Subcutaneous abdominal adipose tissue (tissue), 5 donors: ENCODE measurements around the gene TINAGL1.

ENCODE experiments used
- H3K27ac ChIP-seq: one replicate; pipeline ENCODE4 v1.7.0; 2013; ENCODE audit warnings: low read depth, mild to moderate bottlenecking, inconsistent platforms, low read length, moderate library complexity
- H3K27me3 ChIP-seq, 5 donors: one replicate each; pipeline ENCODE4 v1.7.0; 2013; ENCODE audit warnings: low read length in 5 of 5, inconsistent platforms in 1 of 5; ENCODE audit not compliant: control insufficient read depth in 5 of 5, insufficient read depth in 4 of 5
- H3K36me3 ChIP-seq, 5 donors: one replicate each; pipeline ENCODE4 v1.7.0; 2013; ENCODE audit warnings: low read length in 5 of 5; ENCODE audit not compliant: control insufficient read depth in 5 of 5, insufficient read depth in 5 of 5
- H3K4me1 ChIP-seq, 5 donors: one replicate each; pipeline ENCODE4 v1.7.0; 2013; ENCODE audit warnings: low read length in 5 of 5, mild to moderate bottlenecking in 3 of 5, moderate library complexity in 1 of 5; ENCODE audit not compliant: control insufficient read depth in 5 of 5, insufficient read depth in 5 of 5
- H3K4me3 ChIP-seq, 5 donors: one replicate each; pipeline ENCODE4 v1.7.0; 2013; ENCODE audit warnings: low read length in 5 of 5, low read depth in 1 of 5
- H3K9ac ChIP-seq, 5 donors: one replicate each; pipeline ENCODE4 v1.7.0; 2013; ENCODE audit warnings: low read length in 5 of 5, mild to moderate bottlenecking in 4 of 5, moderate library complexity in 3 of 5
- H3K9me3 ChIP-seq, 5 donors: one replicate each; pipeline ENCODE4 v1.7.0; 2013; ENCODE audit warnings: low read length in 5 of 5; ENCODE audit not compliant: control insufficient read depth in 5 of 5
- donor health status: healthy.
- donor health status: healthy.
- donor health status: healthy.
- donor health status: healthy.
- donor health status: healthy.

The TINAGL1 gene, protein sequence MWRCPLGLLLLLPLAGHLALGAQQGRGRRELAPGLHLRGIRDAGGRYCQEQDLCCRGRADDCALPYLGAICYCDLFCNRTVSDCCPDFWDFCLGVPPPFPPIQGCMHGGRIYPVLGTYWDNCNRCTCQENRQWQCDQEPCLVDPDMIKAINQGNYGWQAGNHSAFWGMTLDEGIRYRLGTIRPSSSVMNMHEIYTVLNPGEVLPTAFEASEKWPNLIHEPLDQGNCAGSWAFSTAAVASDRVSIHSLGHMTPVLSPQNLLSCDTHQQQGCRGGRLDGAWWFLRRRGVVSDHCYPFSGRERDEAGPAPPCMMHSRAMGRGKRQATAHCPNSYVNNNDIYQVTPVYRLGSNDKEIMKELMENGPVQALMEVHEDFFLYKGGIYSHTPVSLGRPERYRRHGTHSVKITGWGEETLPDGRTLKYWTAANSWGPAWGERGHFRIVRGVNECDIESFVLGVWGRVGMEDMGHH

DNA sequence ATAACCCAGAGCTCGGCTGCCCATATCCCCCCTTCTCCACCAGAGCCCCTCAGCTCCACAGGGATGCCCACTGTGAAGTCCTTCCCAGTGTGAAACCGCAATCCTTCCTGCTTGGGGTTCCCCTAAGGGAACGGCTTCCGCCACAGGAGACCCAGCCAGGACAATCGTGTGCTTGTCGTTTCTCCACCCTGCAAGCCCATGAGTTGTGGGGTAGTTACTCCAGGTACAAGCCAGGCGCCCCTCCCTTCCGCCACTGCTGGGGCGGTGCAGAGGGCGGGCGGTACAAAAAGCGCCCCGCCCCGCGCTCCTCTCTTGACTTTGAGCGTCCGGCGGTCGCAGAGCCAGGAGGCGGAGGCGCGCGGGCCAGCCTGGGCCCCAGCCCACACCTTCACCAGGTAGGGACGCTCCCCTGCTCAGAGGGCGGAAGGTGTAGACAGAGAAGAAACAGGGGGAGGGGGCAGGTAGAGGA, at the start of gene TINAGL1:
Gene TINAGL1 (plus strand): TSS at position 315 of the 469 bp plus-strand sequence. CDS start 634 bp downstream, outside the sequence.
- Histone ChIP-seq H3K27ac (peak within 1 kb of the TSS; percentile 86), H3K4me1 (peaks cover 5 to 80% (median 77%) of the 10 kb centered on the region in 5 donors), H3K27me3 (peaks cover 0 to 4% (median 0%) of the 10 kb centered on the region in 5 donors), H3K9me3 (no peaks in the 10 kb centered on the region), H3K4me3 (peak within 1 kb of the TSS; percentile 66 to 98 (median 81)), H3K36me3 (peaks cover 0 to 8% (median 0%) of the 10 kb centered on the region in 5 donors), H3K9ac (peak within 1 kb of the TSS; percentile 6 to 92 (median 74))

DNA sequence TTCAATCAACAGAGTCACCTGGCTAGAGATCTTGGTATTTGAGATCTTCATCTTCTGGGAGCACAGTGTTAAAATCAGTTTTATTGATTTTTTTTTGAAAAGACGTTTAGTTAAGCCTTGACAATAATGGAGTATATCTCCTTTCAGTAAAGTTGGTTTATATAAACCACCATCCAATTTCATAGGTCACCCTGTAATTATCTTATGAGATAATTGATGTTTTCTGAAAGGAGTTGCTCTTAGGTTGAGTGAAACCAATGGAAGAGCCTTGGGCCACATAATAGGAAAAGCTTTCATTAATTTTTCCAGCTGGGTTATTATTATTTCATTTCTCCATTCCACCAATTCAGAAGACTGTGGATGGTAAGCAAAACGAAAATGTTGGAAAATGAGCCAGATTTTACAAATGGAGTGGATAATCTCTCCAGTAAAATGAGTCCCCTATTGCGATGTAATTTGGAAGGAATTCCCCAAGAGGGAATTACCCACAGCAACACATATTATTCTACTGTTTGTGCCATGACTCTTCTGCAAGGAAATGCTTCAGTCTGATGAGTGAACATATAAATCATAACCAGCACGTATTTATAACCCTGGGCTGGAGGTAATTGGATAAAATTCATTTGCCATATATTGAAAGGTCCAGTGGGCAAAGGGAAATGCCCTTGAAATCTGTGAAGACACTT, 46.2 kb upstream of the TINAGL1 start:
- Histone ChIP-seq H3K27ac (no peak overlapping the region), H3K4me3 (no peak overlapping the region), H3K4me1 (peaks cover 0 to under 1% (median 0%) of the 10 kb centered on the region in 5 donors), H3K9me3 (no peaks in the 10 kb centered on the region), H3K9ac (no peak overlapping the region), H3K27me3 (peaks cover 0 to 3% (median 0%) of the 10 kb centered on the region in 5 donors), H3K36me3 (no peaks in the 10 kb centered on the region)

DNA sequence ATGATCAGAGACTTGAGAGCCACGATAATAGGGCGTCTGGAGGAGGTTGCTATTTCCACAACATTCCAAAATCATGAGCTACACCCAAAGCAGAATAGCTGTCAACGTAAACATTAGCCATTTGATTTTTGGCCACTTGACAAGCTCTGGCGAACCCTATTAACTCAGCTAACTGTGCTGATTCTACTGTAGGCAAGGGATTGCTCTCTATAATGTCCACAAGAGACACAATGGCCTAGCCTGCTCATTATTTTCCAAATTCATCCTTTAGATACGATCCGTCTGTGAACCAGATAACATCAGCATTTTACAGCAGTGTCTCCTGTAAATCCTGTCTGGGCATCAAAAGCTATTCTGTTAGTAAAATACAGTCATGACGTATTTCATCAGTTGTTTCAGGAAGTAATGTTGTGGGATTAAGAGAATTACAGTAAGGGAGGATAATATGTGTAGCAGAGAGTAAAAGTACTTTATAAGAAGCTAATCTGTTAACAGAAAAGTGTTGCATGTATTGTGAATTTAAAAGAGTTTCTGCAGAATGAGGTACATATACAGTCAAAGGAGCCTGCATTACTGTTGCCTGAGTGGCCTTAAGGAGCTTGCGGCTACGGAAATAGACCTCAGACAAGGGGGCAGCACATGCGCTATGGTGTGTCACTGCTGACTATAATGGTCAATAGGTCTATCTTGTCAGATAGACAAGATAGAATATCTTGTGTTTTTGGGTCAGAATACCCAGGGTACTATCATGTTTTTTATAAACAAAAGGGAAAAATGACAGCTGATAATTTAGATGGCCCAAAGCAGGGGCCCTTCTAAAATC, 44.9 kb upstream of the TINAGL1 start:
- Histone ChIP-seq H3K9me3 (no peaks in the 10 kb centered on the region), H3K4me3 (no peak overlapping the region), H3K36me3 (no peaks in the 10 kb centered on the region), H3K27me3 (peaks cover 0 to 3% (median 0%) of the 10 kb centered on the region in 5 donors), H3K4me1 (peaks cover 0 to 3% (median 0%) of the 10 kb centered on the region in 5 donors), H3K27ac (no peak overlapping the region), H3K9ac (no peak overlapping the region)

DNA sequence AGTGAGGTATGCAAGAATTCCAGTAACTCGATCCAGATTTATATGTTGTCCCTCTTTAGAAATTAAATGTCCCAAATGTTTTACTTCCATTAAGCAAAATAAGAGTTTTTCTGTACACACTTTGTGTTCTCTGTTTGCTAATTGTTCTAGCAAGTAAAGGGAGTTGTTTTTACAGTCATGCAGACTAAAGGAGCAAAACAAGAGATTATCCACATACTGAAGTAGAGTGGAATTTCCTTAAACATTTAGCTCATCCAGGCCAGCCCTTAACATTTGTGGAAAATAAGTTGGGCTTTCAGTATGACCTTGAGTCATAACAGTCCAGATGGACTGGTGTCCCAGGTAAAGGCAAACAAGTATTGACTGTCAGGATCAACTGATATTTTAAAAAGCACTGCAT, 44.1 kb upstream of the TINAGL1 start:
- H3K27me3 ChIP-seq = peaks cover 0 to 3% (median 0%) of the 10 kb centered on the region in 5 donors
- no peak overlapping the region for H3K9ac ChIP-seq
- H3K36me3 ChIP-seq = no peaks in the 10 kb centered on the region
- no peaks in the 10 kb centered on the region for H3K9me3 ChIP-seq
- H3K4me3 ChIP-seq = no peak overlapping the region
- H3K4me1 ChIP-seq = peaks cover 0 to 3% (median 0%) of the 10 kb centered on the region in 5 donors
- no peak overlapping the region for H3K27ac ChIP-seq

DNA sequence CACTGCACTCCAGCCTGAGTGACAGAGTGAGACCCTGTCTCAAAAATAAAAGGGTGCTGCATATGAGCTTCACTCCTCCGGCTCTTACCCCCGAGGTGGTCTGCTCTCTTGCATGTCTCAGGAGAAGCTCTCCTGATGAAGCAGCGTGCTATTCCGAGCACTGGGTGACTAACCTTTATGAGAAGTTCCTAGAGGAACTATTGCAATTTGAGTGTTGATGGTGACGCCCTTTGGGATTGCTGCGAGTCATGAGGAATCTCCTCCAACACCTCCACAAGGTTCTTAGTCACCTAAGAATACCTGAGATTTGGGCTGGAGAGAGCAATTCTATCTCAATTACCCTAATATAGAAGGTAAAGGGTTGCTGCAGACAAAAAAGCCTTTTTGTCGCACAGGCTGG, 40.8 kb upstream of the TINAGL1 start:
- no peak overlapping the region for H3K9ac ChIP-seq
- no peaks in the 10 kb centered on the region for H3K9me3 ChIP-seq
- H3K36me3 ChIP-seq = no peaks in the 10 kb centered on the region
- peaks cover 0 to 3% (median 0%) of the 10 kb centered on the region in 5 donors for H3K4me1 ChIP-seq
- no peak overlapping the region for H3K27ac ChIP-seq
- H3K27me3 ChIP-seq = peaks cover 0 to 3% (median 0%) of the 10 kb centered on the region in 5 donors
- H3K4me3 ChIP-seq = no peak overlapping the region

DNA sequence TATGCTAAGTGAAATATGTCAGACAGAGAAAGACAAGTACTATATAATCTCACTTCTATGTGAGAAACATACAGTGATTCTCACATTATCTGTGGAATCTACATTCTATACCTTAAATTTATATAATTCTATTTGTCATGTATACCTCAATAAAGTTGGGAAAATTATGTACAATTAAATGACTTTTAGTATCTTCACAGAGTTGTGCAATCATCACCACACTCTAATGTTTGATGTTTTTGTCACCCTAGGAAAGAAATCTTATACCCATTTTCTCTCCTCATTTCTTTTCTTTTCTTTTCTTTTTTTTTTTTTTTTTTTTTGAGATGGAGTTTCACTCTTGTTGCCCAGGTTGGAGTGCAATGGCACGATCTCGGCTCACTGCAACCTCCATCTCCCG, 37.0 kb upstream of the TINAGL1 start:
- Histone ChIP-seq H3K27me3 (peaks cover 0 to 3% (median 0%) of the 10 kb centered on the region in 5 donors), H3K9me3 (peaks cover 0 to 7% (median 5%) of the 10 kb centered on the region in 5 donors), H3K27ac (no peak overlapping the region), H3K4me3 (no peak overlapping the region), H3K36me3 (no peaks in the 10 kb centered on the region), H3K9ac (no peak overlapping the region), H3K4me1 (peaks cover 0 to 3% (median 0%) of the 10 kb centered on the region in 5 donors)

DNA sequence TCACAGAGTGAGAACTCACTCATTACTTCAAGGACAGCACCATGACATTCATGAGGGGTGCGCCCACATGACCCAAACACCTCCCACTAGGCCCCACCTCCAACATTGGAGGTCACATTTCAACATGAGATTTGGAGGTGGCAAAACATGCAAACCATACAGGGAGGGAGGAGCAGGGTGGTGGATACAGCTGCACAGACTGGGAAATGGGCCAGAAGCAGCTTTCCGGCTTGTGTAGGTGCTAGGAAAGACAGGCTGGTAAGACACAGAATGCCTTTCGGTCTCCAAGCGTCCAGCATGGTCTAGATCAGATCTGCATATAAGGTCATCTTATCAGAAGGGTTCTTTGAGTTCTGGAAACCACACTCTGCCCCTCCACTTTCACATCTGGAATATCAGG, 35.1 kb upstream of the TINAGL1 start:
- Histone ChIP-seq H3K9me3 (peaks cover 0 to 7% (median 5%) of the 10 kb centered on the region in 5 donors), H3K27ac (no peak overlapping the region), H3K9ac (no peak overlapping the region), H3K27me3 (no peaks in the 10 kb centered on the region), H3K4me1 (peaks cover 0 to 2% (median 0%) of the 10 kb centered on the region in 5 donors), H3K36me3 (no peaks in the 10 kb centered on the region), H3K4me3 (no peak overlapping the region)

DNA sequence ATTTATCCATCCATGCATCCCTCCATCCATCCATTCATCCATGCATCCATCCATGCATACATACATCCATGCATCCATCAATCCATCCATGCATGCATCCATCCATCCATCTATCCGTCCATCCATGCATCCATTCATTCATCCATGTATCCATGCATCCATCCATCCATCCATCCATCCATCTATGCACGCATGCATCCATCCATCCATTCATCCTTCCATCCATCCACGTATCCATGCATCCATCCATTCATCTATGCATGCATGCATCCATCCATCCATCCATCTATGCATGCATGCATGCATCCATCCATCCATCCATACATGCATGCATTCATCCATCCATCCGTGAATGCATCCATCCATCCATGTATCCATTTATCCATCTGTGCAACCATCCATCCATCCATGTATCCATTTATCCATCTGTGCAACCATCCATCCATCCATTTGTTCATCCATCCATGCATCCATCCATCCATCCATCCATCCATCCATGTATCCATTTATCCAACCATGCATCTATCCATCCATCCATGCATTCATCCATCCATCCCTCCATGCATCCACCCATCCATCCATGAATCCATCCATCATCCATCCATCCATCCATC, 30.3 kb upstream of the TINAGL1 start:
- Histone ChIP-seq H3K4me1 (peaks cover 0 to 16% (median 13%) of the 10 kb centered on the region in 5 donors), H3K9ac (no peak overlapping the region), H3K9me3 (peaks cover 0 to 7% (median 5%) of the 10 kb centered on the region in 5 donors), H3K4me3 (no peak overlapping the region), H3K27ac (no peak overlapping the region), H3K36me3 (no peaks in the 10 kb centered on the region), H3K27me3 (peaks cover 4 to 16% (median 11%) of the 10 kb centered on the region in 5 donors)

DNA sequence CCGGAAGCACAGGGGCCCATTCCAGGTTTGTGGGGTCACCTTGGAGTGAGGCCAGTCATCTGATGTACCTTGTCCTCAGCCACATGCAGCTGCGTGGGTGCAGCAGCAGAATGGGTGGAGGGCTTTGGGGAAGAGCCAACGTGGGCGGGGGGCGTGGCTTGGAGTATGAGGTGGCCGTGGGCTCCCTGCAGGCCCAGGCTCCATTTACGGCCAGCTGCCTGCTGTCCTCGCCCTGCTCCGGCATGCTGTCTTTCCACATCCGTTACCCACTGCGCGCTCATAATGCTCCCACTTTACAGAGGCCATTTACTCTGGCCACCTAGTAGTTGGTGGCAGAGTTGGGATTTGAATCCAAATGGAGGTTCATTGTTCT, 27.8 kb upstream of the TINAGL1 start:
- H3K4me3 ChIP-seq = peak overlapping the region in 1 of 5 donors; percentile 24
- peak overlapping the region in 1 of 5 donors; percentile 23 for H3K9ac ChIP-seq
- H3K9me3 ChIP-seq = no peaks in the 10 kb centered on the region
- peaks cover 4 to 18% (median 11%) of the 10 kb centered on the region in 5 donors for H3K27me3 ChIP-seq
- H3K4me1 ChIP-seq = peaks cover 0 to 16% (median 13%) of the 10 kb centered on the region in 5 donors
- H3K36me3 ChIP-seq = no peaks in the 10 kb centered on the region
- no peak overlapping the region for H3K27ac ChIP-seq
